NCI-H345 (cell line): Measurements from ENCODE around the gene MS4A10.

Experiments
- DNase-seq: peaks from one replicate; lab custom pipeline; 2025; lab: John Stamatoyannopoulos, UW

Gene MS4A10

GRCh38 chr11:60830478-60831142 lies 45.5 kb downstream of the MS4A10 start:
- DNase-seq = no peak

- peak; percentile 86 for DNase-seq
Observed at GRCh38 chr11:60831143-60831500, 46.0 kb downstream of the MS4A10 start.

GRCh38 chr11:60831501-60832079 lies 46.5 kb downstream of the MS4A10 start:
- peak; percentile 44 for DNase-seq

- DNase-seq = no peak
Observed at GRCh38 chr11:60834742-60835533, 49.8 kb downstream of the MS4A10 start.

- no peak for DNase-seq
Observed at GRCh38 chr11:60835534-60835846, 50.4 kb downstream of the MS4A10 start.

- DNase-seq = no peak
Observed at GRCh38 chr11:60836866-60837515, 51.9 kb downstream of the MS4A10 start.

GRCh38 chr11:60838132-60838531 lies 53.0 kb downstream of the MS4A10 start:
- DNase-seq = no peak

- DNase-seq = no peak
Observed at GRCh38 chr11:60840470-60841430, 55.6 kb downstream of the MS4A10 start.

GRCh38 chr11:60841797-60842667 lies 56.9 kb downstream of the MS4A10 start, which contains the start of gene CCDC86:
Gene CCDC86 (plus strand): TSS chr11:60842113. CDS start chr11:60842125, 12 bp downstream.
- DNase-seq = peak; percentile 94

- DNase-seq = no peak
Observed at GRCh38 chr11:60842668-60843600, 57.8 kb downstream of the MS4A10 start.

- no peak for DNase-seq
Observed at GRCh38 chr11:60844045-60844869, 59.1 kb downstream of the MS4A10 start.

GRCh38 chr11:60844870-60845221 lies 59.7 kb downstream of the MS4A10 start:
- DNase-seq = no peak

GRCh38 chr11:60845338-60845737 lies 60.2 kb downstream of the MS4A10 start:
- no peak for DNase-seq

GRCh38 chr11:60847281-60847680 lies 62.1 kb downstream of the MS4A10 start:
- DNase-seq = no peak

- no peak for DNase-seq
Observed at GRCh38 chr11:60847896-60848295, 62.8 kb downstream of the MS4A10 start.

- no peak for DNase-seq
Observed at GRCh38 chr11:60848714-60849151, 63.6 kb downstream of the MS4A10 start.

- DNase-seq = no peak
Observed at GRCh38 chr11:60849641-60850520, 64.7 kb downstream of the MS4A10 start.
